ENCODE measurements around the gene TESMIN.

Gene TESMIN, protein sequence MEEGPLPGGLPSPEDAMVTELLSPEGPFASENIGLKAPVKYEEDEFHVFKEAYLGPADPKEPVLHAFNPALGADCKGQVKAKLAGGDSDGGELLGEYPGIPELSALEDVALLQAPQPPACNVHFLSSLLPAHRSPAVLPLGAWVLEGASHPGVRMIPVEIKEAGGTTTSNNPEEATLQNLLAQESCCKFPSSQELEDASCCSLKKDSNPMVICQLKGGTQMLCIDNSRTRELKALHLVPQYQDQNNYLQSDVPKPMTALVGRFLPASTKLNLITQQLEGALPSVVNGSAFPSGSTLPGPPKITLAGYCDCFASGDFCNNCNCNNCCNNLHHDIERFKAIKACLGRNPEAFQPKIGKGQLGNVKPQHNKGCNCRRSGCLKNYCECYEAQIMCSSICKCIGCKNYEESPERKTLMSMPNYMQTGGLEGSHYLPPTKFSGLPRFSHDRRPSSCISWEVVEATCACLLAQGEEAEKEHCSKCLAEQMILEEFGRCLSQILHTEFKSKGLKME

DNA sequence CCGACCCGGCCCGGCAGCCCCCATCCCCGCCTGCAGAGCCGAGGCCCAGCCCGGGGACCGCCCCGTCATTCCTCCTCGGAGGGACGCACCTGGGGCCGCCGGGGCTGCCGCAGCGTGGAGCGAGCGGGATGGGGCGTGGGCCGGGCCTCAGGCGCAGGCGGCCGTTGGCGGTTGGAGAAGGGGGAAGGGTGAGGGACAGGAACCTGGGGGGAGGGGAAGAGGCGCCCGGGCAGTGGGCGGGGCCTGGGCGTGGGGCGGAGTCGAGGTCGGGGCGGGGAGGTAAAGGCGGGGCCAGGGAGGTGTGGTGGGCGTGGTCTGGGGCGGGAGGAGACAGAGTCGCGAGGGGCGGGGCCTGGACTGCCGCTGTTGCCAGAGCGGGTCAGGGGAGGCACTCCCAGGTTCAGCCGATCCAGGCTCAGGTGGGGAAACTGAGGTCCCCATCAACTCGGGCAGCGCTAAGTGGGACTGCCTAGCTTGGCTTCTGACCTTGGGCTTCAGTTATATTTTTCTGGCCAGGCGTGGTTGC is at the start of gene TESMIN:
TSS of gene TESMIN (minus strand) at position 190 of the 526 bp plus-strand sequence. CDS start 860 bp downstream, outside the sequence.
- peak; percentile 87 to 88 for DNase-seq (ENCODE audit: low read depth in 1 of 2, low spot score in 1 of 2)

DNA sequence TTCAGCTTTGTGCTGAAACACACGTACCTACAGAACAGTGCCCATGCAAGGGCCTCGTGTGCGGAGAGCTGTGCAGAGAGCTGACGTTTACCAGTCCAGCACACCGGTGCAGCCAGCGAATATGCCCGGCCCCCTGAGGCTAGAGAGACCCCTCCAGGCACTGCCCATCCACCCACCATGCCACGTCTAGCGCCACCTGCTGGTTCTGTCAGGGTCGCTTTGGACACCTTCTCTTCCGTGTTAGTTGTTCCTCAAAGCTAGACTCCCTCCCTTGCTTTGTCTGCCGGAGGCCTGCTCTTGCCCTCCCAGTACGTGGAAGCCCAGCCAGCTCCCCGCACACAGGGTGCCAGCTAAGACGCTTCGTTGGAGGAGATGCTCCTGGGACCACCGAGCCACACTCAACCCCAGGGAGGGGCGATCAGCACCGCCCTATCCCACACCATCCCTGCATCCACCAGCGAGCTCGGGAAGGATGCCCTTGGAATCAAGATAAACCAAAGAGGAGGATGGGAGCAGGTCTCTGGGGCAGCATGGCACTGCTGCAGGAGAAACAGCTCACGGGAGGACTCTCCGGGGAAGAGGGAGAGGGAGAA is 47.0 kb upstream of the TESMIN start:
- peak in 1 of 2 donors; percentile 21 for DNase-seq (ENCODE audit: low read depth in 1 of 2, low spot score in 1 of 2)

DNA sequence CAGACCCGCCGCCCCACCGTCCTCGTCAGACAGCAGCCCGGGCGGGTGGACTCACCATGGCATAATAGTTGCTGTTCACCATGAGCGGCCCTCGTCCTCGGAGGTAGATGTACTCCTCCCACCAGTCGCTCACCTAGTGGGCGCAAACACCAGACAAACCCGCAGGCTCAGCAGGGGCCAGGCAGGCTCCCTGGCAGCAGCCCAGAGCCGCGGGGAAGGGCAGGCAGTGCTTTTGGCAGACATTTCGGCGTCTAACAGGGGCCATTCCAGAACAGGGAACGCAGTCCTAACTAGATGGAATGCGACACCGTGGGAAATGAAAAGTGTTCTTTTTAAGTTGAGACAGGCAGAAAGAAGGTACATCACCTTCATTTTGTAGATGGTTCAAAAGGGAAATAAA is 45.5 kb upstream of the TESMIN start:
- no peak for DNase-seq (ENCODE audit: low read depth in 1 of 2, low spot score in 1 of 2)

DNA sequence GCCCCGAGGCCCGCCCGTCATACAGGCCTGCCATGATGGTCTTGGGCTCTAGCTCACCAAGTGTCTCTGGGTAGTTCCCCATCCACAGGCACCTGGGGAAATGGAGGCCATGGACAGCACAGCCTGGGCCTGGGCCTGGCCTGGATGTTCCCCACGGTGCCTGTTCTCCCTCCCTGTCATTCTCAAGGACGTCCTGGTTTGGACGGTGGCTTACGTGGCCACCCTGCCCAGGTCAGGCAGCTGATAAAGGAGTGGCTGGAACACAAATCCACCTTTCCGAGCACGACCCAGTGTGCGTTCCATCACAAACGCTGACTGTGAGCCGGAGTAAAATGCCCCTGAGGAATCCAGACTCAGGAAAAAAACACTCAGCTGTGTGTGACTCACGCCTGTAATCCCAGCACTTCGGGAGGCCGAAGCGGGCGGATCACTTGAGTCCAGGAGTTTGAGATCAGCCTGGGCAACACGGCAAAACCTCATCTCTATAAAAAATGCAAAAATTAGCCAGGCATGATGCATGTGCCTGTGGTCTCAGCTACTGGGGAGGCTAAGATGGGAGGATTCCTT is 41.2 kb upstream of the TESMIN start:
- no peak for DNase-seq (ENCODE audit: low read depth in 1 of 2, low spot score in 1 of 2)

DNA sequence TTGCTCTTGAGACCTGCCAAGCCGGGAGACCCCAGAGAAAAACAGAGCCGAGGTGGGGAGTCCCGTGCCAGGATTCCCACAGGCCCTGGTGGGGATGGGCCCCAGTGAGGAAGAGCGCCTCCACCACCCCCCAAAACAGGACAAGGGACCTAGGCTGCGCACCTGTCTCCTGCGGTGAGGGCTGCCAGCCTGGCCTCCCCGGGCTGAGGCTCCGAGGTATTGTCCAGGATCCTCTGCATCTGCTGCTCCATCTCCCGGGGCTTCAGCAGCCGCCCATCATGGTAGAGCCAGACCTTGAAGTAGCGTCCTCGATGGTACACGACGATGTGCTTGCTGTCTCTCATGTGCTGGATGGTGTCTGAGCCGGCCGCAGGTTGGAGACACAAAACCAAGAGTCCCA is 33.3 kb upstream of the TESMIN start:
- DNase-seq (ENCODE audit: low read depth in 1 of 2, low spot score in 1 of 2) = no peak

DNA sequence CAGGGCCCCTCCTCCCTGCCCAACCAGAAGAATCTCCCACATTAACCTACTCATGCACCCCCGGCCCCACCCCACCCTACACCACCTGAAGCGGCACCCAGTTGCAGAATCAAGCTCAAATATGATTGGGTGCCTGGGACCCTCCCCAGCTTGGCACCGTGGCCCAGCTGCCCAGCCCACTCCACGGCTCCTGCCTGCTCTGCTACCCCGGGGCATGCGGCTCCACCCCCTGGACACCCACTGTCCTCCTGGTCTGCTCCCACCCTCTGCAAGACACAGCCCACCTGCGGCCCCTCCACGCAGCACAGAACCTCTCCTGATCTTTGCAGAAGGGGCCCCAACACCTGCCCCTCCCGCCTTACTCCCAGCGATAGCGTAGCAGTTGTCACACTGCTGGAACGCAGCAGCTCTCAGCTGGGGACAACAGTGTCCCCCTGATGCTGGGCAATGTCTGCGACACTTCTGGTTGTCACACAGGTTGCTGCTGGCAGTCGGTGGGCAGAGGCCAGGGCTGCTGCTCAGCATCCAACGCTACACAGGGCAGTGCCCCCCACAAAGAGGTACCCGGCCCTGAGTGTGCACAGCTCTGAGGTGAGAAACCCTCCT is 32.0 kb upstream of the TESMIN start:
- no peak for DNase-seq (ENCODE audit: low read depth in 1 of 2, low spot score in 1 of 2)

DNA sequence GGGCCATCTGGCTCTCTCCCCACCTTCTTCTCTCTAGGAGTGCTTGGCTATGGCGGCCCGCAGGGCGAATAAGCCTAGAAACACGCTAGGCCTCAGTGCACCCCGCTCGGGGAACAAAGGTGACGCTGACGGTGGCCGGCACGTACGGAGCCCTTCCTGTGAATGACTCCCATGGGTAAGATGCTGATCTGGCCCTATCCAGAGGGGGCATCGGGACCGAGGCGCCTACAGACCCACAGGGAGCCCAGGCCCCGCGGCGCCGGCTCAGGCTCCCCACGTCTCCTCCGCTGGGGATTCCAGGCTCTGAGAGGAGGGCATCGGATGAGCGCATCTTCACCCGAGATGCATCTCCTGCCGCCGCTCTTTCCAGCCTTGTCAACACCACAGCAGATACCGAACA is 31.4 kb upstream of the TESMIN start:
- DNase-seq (ENCODE audit: low read depth in 1 of 2, low spot score in 1 of 2) = no peak

DNA sequence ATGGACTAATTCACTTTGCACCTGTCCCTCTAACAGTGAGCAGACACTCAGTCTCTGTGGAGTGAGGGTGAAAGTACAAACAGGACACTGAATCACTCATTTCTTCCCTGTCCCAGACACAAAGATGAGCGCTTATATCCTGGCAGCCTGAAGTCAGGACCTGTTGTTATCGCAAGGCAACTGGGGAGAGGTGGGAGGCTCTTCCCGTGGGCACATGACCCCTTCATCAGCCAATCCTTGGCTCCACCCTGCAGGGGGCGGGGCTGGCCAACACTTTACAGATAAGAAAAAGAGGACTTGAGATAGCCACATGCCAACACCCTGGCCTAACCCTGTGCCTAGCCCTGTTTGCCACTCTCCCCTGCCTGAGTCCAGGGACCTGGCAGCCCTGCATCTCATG is 29.5 kb upstream of the TESMIN start:
- no peak for DNase-seq (ENCODE audit: low read depth in 1 of 2, low spot score in 1 of 2)

DNA sequence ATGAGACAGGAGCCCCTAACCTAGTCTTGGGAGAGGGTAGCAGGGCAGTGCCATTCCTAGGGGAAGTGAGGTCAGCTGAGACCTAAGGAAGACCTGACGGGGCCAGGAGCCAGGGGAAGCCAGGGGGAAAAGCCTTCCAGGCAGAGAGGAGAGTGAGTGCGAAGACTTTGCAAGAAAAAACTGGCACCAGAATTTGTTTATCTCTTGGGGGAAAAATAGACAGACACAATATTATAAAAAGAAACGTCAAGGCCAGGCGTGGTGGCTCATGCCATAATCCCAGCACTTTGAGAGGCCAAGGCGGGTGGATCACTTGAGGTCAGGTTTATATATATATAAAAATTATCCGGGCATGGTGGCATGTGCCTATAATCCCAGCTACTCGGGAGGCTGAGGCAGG is 26.9 kb upstream of the TESMIN start:
- DNase-seq (ENCODE audit: low read depth in 1 of 2, low spot score in 1 of 2) = no peak

DNA sequence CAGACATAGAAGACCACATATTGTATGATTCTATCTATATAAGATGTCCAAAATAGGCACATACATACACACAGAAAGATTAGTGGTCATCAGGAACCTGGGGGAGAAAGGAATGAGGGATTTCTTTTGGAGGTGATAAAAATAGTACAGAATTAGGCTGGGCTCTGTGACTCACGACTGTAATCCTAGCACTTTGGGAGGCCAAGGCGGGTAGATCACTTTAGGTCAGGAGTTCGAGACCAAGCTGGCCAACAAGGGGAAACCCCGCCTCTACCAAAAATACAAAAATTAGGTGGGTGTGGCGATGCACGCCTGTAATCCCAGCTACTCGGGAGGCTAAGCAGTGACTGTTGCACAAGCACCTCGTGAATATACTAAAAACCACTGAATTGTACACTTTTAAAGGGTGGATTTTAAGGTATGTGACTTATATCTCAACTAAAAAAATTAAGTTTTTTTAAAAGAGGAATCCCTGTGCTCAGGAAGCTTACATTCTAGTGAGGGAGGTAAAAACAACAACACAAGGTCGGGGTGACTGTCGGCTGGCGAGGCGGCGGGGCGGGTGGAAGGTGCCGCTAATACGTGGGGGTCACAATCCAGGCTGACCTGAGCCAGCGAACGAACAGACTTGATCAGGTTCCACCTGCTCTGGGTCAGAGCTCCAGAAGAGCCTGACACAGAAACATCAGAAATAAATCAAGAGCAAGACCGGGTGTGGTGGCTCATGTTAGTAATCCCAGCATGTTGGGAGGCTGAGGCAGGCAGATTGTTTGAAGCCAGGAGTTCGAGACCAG is 25.3 kb upstream of the TESMIN start:
- DNase-seq (ENCODE audit: low read depth in 1 of 2, low spot score in 1 of 2) = no peak

DNA sequence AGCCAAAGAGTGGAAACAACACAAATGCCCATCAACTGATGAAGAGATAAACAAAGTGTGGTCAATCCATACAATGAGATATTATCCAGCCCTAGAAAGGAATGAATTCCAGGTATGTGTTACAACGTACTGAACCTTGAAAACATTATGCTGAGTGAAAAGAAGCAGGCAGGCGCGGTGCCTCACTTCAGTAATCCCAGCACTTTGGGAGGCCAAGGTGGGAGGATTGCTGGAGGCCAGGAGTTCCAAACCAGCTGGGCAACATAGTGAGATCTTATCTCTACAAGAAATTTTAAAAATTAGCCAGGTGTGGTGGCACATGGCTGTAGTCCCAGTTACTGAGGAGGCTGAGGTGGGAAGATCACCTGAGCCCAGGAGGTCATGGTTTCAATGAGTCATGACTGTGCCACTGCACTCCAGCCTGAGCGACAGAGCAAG is 24.6 kb upstream of the TESMIN start:
- DNase-seq (ENCODE audit: low read depth in 1 of 2, low spot score in 1 of 2) = no peak

DNA sequence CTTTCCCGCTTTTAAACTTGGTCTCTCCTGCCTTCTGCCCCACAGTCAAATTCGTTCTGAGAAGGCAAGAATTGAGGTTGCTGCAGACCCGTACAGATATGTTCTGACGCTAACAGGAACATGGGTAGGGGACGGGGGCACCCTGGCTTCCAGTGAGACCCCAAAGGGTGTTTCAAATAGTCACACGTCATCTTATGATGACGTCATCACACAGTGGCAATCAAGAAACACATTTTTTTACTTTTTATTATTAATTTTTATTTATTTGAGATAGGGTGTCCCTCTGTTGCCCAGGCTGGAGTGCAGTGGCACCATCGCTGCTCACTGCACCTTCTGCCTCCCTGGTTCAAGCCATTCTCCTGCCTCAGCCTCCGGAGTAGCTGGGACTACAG is 22.9 kb upstream of the TESMIN start:
- no peak for DNase-seq (ENCODE audit: low read depth in 1 of 2, low spot score in 1 of 2)

DNA sequence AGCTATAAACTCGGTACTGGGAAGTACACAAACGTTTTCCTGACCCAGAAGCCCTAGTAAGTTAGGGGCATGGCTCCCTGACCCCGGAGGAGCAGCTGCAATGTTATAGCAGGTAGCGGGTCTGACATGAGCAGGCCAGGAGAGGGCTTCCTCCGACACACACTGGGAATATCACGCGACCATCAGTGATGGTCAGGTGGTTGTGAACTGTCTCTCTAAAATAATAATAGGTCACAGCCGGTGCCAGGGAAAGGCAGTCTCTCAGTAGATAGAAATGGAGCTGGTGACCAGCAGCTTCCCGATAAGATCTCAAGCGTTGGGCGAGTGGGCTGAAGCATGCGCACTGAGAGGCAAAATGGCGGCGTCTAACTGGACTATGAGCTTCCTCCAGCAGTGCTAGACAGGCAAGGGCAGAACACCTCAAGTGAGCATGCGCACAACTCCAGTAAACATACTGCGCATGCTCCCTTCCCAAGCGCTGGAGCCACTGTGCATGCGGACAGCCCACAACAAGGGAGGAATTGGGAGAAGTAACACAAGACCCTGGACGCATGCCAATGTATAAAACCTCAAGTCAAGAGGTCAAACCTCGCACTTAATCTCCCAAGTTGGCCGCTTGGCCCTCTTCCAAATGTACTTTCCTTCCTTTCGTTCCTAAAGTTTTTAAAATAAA is 22.3 kb upstream of the TESMIN start:
- DNase-seq (ENCODE audit: low read depth in 1 of 2, low spot score in 1 of 2) = no peak

DNA sequence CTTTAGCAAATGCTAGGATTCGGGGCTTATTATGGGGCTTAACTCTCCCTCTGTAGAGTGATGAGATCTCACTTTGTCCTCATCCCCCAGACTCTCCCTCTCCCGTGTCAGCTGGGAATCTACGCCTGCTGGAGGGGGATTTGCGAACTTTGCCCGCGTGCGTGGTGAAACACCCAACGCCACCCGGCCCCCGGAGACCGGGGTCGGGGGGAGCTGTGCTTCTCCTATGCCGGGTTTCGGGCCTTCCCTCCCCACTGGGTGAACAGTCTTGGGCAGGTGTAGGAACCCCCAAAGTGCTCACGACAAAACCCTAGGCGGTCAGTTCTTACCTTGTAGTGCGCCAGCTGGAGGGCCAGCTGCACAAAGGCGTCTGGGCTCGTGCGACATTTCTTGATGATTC is 21.6 kb upstream of the TESMIN start:
- DNase-seq (ENCODE audit: low read depth in 1 of 2, low spot score in 1 of 2) = no peak

DNA sequence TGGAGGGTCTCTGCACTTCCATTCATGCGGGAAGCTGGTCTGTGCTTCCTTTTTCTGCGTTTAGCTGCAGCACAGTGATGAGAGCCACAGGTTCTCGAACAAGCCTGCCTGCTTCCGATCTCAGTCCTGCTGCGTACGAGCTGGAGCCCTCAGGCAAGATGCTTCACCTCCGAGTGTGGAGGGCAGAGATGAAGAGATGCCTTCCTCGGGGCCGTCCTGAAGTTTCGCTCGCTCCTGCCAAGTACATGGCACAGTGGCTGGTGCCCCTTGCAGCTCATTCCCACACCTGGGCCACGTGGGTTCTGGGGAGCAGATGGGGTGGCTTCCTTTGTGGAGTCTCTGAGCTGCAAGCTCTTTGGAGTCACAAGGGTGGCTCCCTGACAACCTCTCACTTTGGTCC is 19.5 kb upstream of the TESMIN start:
- DNase-seq (ENCODE audit: low read depth in 1 of 2, low spot score in 1 of 2) = no peak

DNA sequence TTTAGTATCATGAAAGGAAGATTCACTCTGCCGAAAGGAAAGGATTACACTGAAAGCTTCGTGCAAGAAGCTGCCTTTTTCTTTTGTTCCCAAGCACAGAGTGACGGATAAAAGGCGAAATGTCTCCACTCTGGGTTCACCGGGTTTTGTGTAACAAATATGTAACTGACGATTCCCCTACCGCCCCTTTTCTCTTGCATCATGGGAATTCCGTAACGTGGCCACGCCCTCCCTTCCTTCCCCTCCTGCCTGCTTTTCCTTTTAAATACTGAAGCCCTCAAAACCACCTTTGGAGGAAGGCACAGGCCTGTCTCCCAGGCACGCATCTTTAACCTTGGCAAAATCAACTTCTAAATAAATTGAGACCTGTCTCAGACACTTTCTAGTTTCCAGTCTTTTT is 16.4 kb upstream of the TESMIN start:
- DNase-seq (ENCODE audit: low read depth in 1 of 2, low spot score in 1 of 2) = no peak

DNA sequence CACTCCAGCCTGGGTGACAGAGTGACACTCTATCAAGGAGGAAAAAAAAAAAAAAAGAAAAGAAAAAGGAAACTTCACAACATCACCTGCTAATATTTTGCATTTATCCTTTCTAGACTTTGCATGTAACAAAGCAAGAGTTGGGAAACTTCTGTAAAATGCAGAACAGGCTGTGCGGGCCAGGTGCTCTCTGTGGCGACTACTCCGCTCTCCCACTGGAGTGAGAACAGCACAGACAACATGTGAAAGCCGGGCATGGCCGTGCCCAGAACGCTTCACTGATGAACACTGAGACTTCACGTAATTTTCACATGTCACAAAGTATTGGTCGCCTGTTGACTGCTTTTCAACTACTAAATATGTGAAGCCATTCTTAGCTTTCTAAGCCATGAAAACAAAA is 15.5 kb upstream of the TESMIN start:
- DNase-seq (ENCODE audit: low read depth in 1 of 2, low spot score in 1 of 2) = no peak

DNA sequence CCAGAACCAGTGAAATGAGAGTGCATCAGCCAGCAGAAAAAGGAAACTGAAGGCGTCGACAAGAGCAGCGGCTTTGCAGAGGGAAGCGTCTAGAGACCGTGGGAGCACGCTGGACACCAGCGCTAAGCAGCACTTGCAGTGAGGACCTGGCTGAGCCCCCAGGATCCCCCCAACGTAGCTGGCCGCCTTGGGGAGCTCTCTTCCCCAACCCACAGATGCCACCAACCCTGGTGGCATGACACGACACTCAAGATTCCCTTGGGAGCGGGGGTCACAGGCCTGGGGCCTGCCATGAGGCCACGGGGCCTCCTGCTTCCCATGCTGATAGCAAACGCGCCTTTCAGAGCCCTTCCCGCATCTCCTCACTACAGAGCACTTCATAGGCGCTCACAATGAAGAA is 13.4 kb upstream of the TESMIN start:
- no peak for DNase-seq (ENCODE audit: low read depth in 1 of 2, low spot score in 1 of 2)

DNA sequence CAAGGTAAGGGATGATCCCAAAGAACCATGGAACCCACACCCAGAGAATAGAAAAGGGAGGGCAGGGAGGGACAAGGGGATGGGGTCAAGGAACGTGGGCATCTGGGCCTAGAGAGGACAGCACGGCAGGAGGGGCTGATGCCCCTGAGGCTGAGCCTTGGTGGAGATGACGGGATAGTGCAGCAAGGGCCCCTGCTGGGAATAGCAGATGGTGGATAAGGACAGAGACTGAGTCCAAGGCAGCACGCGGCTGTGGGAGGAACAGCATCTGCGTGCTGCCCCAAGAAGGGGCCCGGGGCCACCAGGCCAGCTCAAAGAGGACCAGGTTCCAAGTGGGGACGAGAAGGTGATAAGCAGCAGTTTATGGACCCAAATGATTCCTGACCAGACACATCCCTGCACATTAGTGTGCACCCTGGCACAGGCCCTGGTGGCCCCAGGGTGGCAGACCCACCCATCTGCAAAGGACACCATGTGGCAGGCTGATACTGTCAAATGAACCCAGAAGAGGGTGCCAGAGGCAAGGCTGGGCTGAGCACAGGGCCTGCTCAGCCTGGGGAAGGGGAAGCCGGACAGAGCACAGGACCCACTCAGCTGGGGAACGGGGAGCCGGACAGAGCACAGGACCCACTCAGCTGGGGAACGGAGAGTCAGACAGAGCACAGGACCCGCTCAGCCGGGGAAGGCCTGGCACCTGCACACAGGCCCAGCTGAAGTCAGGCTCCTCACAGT is 12.8 kb upstream of the TESMIN start:
- DNase-seq (ENCODE audit: low read depth in 1 of 2, low spot score in 1 of 2) = no peak

Measured in stimulated activated CD4-positive, alpha-beta T cell treated with anti-CD3 and anti-CD28 coated beads, Interleukin-15, amount 100 ng/mL, for 1 hour (primary cell).